ENCODE results near the gene MFSD1.

GRCh38 chr3:158771982-158772381 lies 29.9 kb upstream of the MFSD1 start:
- no peak for TF ChIP-seq CTCF (conservative IDR thresholded peaks at IDR 0.05; ENCODE audit: low read length)
- TF ChIP-seq EZH2phosphoT487 (IDR thresholded peaks at IDR 0.05; ENCODE audit: borderline replicate concordance, low read depth, low read length): no peak
